Upper lobe of right lung (tissue), 1 donor: Measurements from ENCODE around the gene DOK7. TPM values are rescaled to one million over a fixed set of nuclear protein-coding genes. Genes with fewer than 3 reads are reported as not detected.

Experiments used
- ATAC-seq: fragments of 200-7000 bp; cut with Tn5 transposase; one replicate; pipeline ENCODE4 v1.9.1; 2020; ENCODE audit warnings: mild to moderate bottlenecking, moderate library complexity
- DNase-seq: peaks from one replicate; pipeline ENCODE4 v3.0.0-alpha.2; 2020
- H3K27ac ChIP-seq: fragments of 200-600 bp; one replicate; pipeline ENCODE4 v1.8.0; 2022
- H3K27me3 ChIP-seq: fragments of 200-600 bp; one replicate; pipeline ENCODE4 v1.8.0; 2022; ENCODE audit warnings: mild to moderate bottlenecking
- H3K36me3 ChIP-seq: fragments of 200-600 bp; one replicate; pipeline ENCODE4 v1.8.0; 2022
- H3K4me1 ChIP-seq: fragments of 200-600 bp; one replicate; pipeline ENCODE4 v1.8.0; 2022
- H3K4me3 ChIP-seq: fragments of 200-600 bp; one replicate; pipeline ENCODE4 v1.8.0; 2022; ENCODE audit warnings: mild to moderate bottlenecking
- H3K9me3 ChIP-seq: fragments of 200-600 bp; one replicate; pipeline ENCODE4 v1.8.0; 2022
- CTCF ChIP-seq: fragments of 200-600 bp; IDR thresholded peaks from one replicate; pipeline ENCODE4 v1.8.0; 2022; ENCODE audit warnings: antibody characterized with exemption
- intact Hi-C: fragments of 100-400 bp; cut with DNase I; formaldehyde crosslinking; loops from one replicate; pipeline ENCODE4 v1.11.0; 2022
- total RNA-seq: library from RNA; stranded (reverse); fragmentation: NEBNext Ultra II Directional; extraction: Animal tissue kit (Norgen Biotek cat#: 25700); gene quantifications from one replicate; pipeline ENCODE4 v1.2.1, GENCODE V29; 2021
- donor health status: DM: no; HTN: yes; CAD: no; lungs with severe emphysema.

The DOK7 gene
- total RNA-seq, 1 donor from 2014 or later, result 3.6 TPM

DNA sequence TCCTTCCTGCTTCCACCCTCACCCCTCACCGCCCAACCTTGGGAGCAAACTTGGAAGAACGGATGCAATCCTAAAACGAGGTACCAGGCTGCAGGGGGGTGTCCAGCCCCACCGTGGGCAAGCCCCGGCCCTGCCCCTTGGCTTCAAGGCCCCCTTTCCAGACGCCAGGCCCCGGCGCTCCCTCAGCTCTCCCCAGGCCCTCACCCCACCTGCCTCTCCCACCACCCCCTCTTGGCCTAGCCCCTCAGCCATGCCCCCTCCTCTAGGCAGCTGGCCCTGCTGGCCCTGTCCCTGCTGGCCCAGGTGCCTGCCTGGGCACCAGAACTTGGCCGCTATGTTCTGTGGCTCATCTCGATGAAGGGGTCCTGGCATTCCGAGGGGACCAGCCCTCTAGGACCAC, 35.3 kb downstream of the DOK7 start:
- Histone ChIP-seq H3K36me3 (peaks cover 8% of the 10 kb centered on the region), H3K4me1 (peaks cover 4% of the 10 kb centered on the region), H3K4me3 (no peak overlapping the region), H3K9me3 (no peaks in the 10 kb centered on the region), H3K27ac (no peak overlapping the region), H3K27me3 (peaks cover 14% of the 10 kb centered on the region)
- no peak for TF ChIP-seq CTCF
- DNase-seq, result no peak
- ATAC-seq, result no peak
- intact Hi-C loops, result no loop called here

DNA sequence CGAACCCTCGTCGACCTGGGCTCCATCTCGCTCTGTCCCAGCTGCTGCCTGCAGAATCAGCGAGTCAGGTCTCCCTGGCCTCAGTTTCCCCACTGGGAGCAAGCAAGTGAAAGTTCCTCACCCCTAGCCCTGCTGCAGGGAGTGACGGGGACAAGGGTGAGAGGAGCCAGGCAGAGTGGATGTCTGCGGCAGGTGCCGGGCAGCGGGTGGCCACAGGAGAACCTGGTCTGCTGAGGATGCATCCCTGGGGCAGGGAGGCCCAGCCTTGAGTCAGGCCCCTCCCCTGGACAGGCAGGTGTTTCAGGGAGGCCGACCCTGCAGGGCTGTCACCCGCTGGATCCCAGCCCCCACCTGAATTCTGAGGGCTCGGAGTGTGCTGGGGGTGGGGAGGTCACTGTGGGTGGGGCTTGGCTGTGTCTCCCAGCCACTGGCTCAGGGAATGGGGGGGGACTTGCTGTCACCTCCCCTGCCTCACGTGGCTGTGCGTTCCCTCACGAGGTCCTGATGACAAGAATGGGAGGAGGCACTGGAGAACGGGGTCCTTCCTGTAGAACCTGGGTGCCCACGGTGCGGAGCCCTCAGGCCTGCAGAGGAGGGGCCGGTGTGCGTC, 35.9 kb downstream of the DOK7 start:
- ATAC-seq (no peak), DNase-seq (no peak)
- TF ChIP-seq CTCF, result no peak
- intact Hi-C loops, result no loop called here
- Histone ChIP-seq H3K36me3 (peaks cover 13% of the 10 kb centered on the region), H3K27ac (no peak overlapping the region), H3K4me3 (no peak overlapping the region), H3K4me1 (peaks cover 4% of the 10 kb centered on the region), H3K27me3 (peaks cover 8% of the 10 kb centered on the region), H3K9me3 (no peaks in the 10 kb centered on the region)

DNA sequence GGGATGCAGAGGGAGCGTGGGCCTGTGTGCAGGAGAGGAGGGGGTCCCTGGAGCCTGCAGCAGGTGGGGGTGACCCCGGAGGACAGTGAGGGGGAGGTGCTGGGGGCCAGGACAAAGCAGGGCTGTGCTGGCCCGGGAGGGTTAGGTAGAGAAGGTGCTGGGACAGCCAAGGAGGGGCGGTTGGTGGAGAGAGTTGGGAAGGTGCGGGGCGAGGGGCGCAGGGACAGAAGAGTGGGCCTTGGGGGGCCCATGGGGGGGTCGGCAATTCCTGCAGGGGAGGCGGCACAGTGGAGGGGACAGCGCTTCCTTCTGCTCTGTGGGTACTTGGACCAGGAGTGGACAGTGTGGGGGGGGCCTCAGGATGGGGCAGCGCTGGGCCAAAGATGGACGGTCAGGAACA, 36.6 kb downstream of the DOK7 start:
- Histone ChIP-seq H3K27me3 (peaks cover 7% of the 10 kb centered on the region), H3K27ac (no peak overlapping the region), H3K36me3 (peaks cover 15% of the 10 kb centered on the region), H3K9me3 (no peaks in the 10 kb centered on the region), H3K4me3 (no peak overlapping the region), H3K4me1 (peaks cover 4% of the 10 kb centered on the region)
- intact Hi-C loops, result no loop called here
- no peak for DNase-seq
- no peak for TF ChIP-seq CTCF
- ATAC-seq, result no peak

DNA sequence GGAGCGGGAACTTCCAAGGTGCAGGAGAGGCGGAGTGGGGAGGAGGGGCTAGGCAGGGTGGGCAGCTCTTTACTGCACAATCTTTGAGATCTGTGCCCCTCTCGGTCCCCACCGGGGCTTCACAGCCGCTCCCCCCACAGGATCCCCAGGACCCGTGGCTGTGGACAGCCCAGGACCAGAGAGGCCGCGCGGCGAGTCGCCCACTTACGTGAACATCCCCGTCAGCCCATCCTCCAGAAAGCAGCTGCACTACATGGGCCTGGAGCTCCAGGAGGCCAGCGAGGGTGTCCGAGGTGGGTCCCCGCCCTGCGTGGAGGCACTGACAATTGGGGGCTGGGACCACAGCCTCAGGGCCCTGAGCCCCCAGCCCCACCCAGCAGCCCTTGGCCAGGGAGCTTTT, 37.0 kb downstream of the DOK7 start:
- DNase-seq, result no peak
- no peak for ATAC-seq
- Histone ChIP-seq H3K4me1 (peaks cover 4% of the 10 kb centered on the region), H3K27me3 (peaks cover 5% of the 10 kb centered on the region), H3K36me3 (peaks cover 19% of the 10 kb centered on the region), H3K9me3 (no peaks in the 10 kb centered on the region), H3K4me3 (no peak overlapping the region), H3K27ac (no peak overlapping the region)
- no peak for TF ChIP-seq CTCF
- intact Hi-C loops, result no loop called here

- intact Hi-C loops, result no loop called here
- TF ChIP-seq CTCF, result no peak
- H3K27ac ChIP-seq, result no peak overlapping the region
- H3K4me3 ChIP-seq, result no peak overlapping the region
- ATAC-seq, result no peak
- no peak for DNase-seq
- no peaks in the 10 kb centered on the region for H3K9me3 ChIP-seq
- H3K36me3 ChIP-seq, result peaks cover 24% of the 10 kb centered on the region
- H3K4me1 ChIP-seq, result peaks cover 4% of the 10 kb centered on the region
- H3K27me3 ChIP-seq, result no peaks in the 10 kb centered on the region
Observed at GRCh38 chr4:3500634-3501101, 37.6 kb downstream of the DOK7 start.
